GM19035 (cell line): ENCODE data around the gene WDR48.
"Not testable (repeated sequence)": the region's sequence is repeated elsewhere in the genome, so short reads cannot be mapped to it uniquely, and the experiment has no call there.

Experiments used
- ATAC-seq: cut with Tn5 transposase; IDR thresholded peaks from one replicate; pipeline ENCODE4 v1.9.1; 2021; ENCODE audit not compliant: unreplicated experiment

Gene WDR48

GRCh38 chr3:39051649-39052561 lies at the start of gene WDR48, which contains the start of gene SCN11A:
Gene WDR48, plus strand, starts transcription at chr3:39052016. Its CDS starts 10 bp downstream, at chr3:39052026.
Gene SCN11A, minus strand, starts transcription at chr3:39051944. Its CDS starts 101,582 bp downstream, at chr3:38950362.
- peak; percentile 99 for ATAC-seq

- ATAC-seq = no peak
Observed at GRCh38 chr3:39005295-39005694, 46.5 kb upstream of the WDR48 start.

GRCh38 chr3:39011191-39011736 lies 40.6 kb upstream of the WDR48 start:
- no peak for ATAC-seq

GRCh38 chr3:39013289-39013688 lies 38.5 kb upstream of the WDR48 start:
- ATAC-seq = no peak

GRCh38 chr3:39013921-39014509 lies 37.8 kb upstream of the WDR48 start:
- ATAC-seq = no peak

GRCh38 chr3:39015418-39015817 lies 36.4 kb upstream of the WDR48 start:
- no peak for ATAC-seq

- ATAC-seq = no peak
Observed at GRCh38 chr3:39019299-39019698, 32.5 kb upstream of the WDR48 start.

GRCh38 chr3:39021029-39021428 lies 30.8 kb upstream of the WDR48 start:
- peak; percentile 55 for ATAC-seq

- no peak for ATAC-seq
Observed at GRCh38 chr3:39021465-39022285, 30.1 kb upstream of the WDR48 start.

- no peak for ATAC-seq
Observed at GRCh38 chr3:39022286-39022630, 29.6 kb upstream of the WDR48 start.

- no peak for ATAC-seq
Observed at GRCh38 chr3:39024497-39024896, 27.3 kb upstream of the WDR48 start.

GRCh38 chr3:39025222-39025970 lies 26.4 kb upstream of the WDR48 start:
- no peak for ATAC-seq

- ATAC-seq = no peak
Observed at GRCh38 chr3:39028546-39028945, 23.3 kb upstream of the WDR48 start.

GRCh38 chr3:39029556-39029955 lies 22.3 kb upstream of the WDR48 start:
- no peak for ATAC-seq

- ATAC-seq = no peak
Observed at GRCh38 chr3:39038165-39038564, 13.7 kb upstream of the WDR48 start.

GRCh38 chr3:39050029-39050428 lies 1.8 kb upstream of the WDR48 start:
- no peak for ATAC-seq

- no peak for ATAC-seq
Observed at GRCh38 chr3:39052583-39052982, 767 bp downstream of the WDR48 start.

- no peak for ATAC-seq
Observed at GRCh38 chr3:39053696-39054095, 1.9 kb downstream of the WDR48 start.

- no peak for ATAC-seq
Observed at GRCh38 chr3:39056151-39056550, 4.3 kb downstream of the WDR48 start.

GRCh38 chr3:39061228-39061627 lies 9.4 kb downstream of the WDR48 start:
- ATAC-seq = not testable (repeated sequence)
